ENCODE data around the gene RPUSD2. TPM values are rescaled to one million over a fixed set of nuclear protein-coding genes. Genes with fewer than 3 reads are reported as not detected.

RPUSD2 gene
- total and polyA plus RNA-seq, 2 donors = 10.7 to 15.2 TPM

DNA sequence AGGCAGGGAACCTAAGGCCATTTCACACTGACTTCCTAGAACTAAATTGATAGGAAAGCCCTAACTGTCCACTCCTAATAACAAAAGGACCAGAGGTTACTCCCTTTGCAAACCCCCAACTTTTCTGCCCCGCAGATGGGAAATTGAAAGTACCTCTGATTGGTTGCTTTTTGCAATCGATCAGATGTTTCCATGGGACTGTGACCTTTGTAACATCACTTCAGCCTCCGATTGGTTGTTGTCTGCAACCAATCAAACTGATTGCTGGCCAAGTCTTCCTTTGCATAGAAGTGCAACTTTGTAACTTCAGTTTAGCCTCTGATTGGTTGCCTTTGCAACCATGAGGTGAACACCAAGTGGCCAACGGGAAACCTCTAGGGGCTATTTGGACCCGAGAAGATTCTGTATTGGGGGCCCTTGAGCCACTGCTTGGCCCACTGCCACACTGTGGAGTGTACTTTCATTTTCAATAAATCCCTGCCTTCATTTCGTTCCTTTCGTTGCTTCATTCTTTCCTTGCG lies 13.7 kb downstream of the RPUSD2 start:
- WGBS = 93% methylated on average over 8 of the region's 8 CpGs
- DNase-seq (ENCODE audit: low read depth in 6 of 9, low spot score in 9 of 9) = no peak
- Histone ChIP-seq H3K27me3 (ENCODE audit: control insufficient read depth in 2 of 2, insufficient read depth in 1 of 2, low read length in 1 of 2) (no peaks in the 10 kb centered on the region), H3K36me3 (ENCODE audit: control insufficient read depth in 2 of 2, insufficient read depth in 2 of 2, low read length in 1 of 2) (no peaks in the 10 kb centered on the region), H3K9me3 (ENCODE audit: control insufficient read depth in 2 of 2, insufficient read depth in 1 of 2, low read length in 1 of 2) (no peaks in the 10 kb centered on the region), H3K4me1 (ENCODE audit: control insufficient read depth in 2 of 2, insufficient read depth in 2 of 2, low read length in 2 of 2) (no peaks in the 10 kb centered on the region), H3K27ac (ENCODE audit: low read depth in 1 of 2, low read length in 1 of 2) (no peak overlapping the region), H3K4me3 (ENCODE audit: low read length in 2 of 2) (peak overlapping the region in 1 of 2 donors; percentile 5)

GRCh38 chr15:40584191-40584590 lies 15.1 kb downstream of the RPUSD2 start:
- H3K4me3 ChIP-seq (ENCODE audit: low read length in 2 of 2) = no peak overlapping the region
- H3K27ac ChIP-seq (ENCODE audit: low read depth in 1 of 2, low read length in 1 of 2) = no peak overlapping the region
- DNase-seq (ENCODE audit: low read depth in 6 of 9, low spot score in 9 of 9) = no peak
- no peaks in the 10 kb centered on the region for H3K36me3 ChIP-seq (ENCODE audit: control insufficient read depth in 2 of 2, insufficient read depth in 2 of 2, low read length in 1 of 2)
- WGBS = 73% methylated on average over 2 of the region's 2 CpGs
- H3K9me3 ChIP-seq (ENCODE audit: control insufficient read depth in 2 of 2, insufficient read depth in 1 of 2, low read length in 1 of 2) = no peaks in the 10 kb centered on the region
- no peaks in the 10 kb centered on the region for H3K4me1 ChIP-seq (ENCODE audit: control insufficient read depth in 2 of 2, insufficient read depth in 2 of 2, low read length in 2 of 2)
- no peaks in the 10 kb centered on the region for H3K27me3 ChIP-seq (ENCODE audit: control insufficient read depth in 2 of 2, insufficient read depth in 1 of 2, low read length in 1 of 2)

- Histone ChIP-seq H3K9me3 (ENCODE audit: control insufficient read depth in 2 of 2, insufficient read depth in 1 of 2, low read length in 1 of 2) (no peaks in the 10 kb centered on the region), H3K36me3 (ENCODE audit: control insufficient read depth in 2 of 2, insufficient read depth in 2 of 2, low read length in 1 of 2) (no peaks in the 10 kb centered on the region), H3K4me1 (ENCODE audit: control insufficient read depth in 2 of 2, insufficient read depth in 2 of 2, low read length in 2 of 2) (peaks cover 2 to 7% of the 10 kb centered on the region in 2 donors), H3K4me3 (ENCODE audit: low read length in 2 of 2) (peak overlapping the region in 1 of 2 donors; percentile 46), H3K27me3 (ENCODE audit: control insufficient read depth in 2 of 2, insufficient read depth in 1 of 2, low read length in 1 of 2) (no peaks in the 10 kb centered on the region), H3K27ac (ENCODE audit: low read depth in 1 of 2, low read length in 1 of 2) (no peak overlapping the region)
- no peak for DNase-seq (ENCODE audit: low read depth in 6 of 9, low spot score in 9 of 9)
- 78% methylated on average over 12 of the region's 12 CpGs for WGBS
These were observed 21.6 kb downstream of the RPUSD2 start for GRCh38 chr15:40590667-40591050.

DNA sequence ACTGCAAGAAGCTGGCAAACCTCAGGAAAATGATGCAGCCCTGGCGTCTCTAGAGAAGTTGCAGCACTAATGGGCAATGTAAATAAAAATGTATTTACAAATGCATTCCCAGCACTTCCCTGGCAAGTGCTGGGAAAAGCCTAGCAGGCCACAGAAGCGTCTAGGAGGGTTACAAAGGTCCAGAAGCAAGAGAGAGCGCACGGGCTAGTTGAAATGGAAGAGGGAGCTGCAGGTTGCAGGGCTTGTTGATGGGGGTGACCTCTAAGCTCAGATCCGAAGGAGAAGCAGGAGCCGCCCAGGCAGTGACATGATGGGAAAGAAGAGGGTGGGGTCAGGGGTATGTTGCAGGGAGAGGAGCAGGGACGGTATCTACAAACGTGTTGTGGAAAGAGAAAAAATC lies 22.3 kb downstream of the RPUSD2 start:
- Histone ChIP-seq H3K27ac (ENCODE audit: low read depth in 1 of 2, low read length in 1 of 2) (no peak overlapping the region), H3K27me3 (ENCODE audit: control insufficient read depth in 2 of 2, insufficient read depth in 1 of 2, low read length in 1 of 2) (no peaks in the 10 kb centered on the region), H3K9me3 (ENCODE audit: control insufficient read depth in 2 of 2, insufficient read depth in 1 of 2, low read length in 1 of 2) (no peaks in the 10 kb centered on the region), H3K36me3 (ENCODE audit: control insufficient read depth in 2 of 2, insufficient read depth in 2 of 2, low read length in 1 of 2) (no peaks in the 10 kb centered on the region), H3K4me1 (ENCODE audit: control insufficient read depth in 2 of 2, insufficient read depth in 2 of 2, low read length in 2 of 2) (peaks cover 2 to 7% of the 10 kb centered on the region in 2 donors), H3K4me3 (ENCODE audit: low read length in 2 of 2) (no peak overlapping the region)
- no peak for DNase-seq (ENCODE audit: low read depth in 6 of 9, low spot score in 9 of 9)
- 95% methylated on average over 8 of the region's 8 CpGs for WGBS

GRCh38 chr15:40593165-40593564 lies 24.1 kb downstream of the RPUSD2 start:
- no peaks in the 10 kb centered on the region for H3K36me3 ChIP-seq (ENCODE audit: control insufficient read depth in 2 of 2, insufficient read depth in 2 of 2, low read length in 1 of 2)
- H3K27ac ChIP-seq (ENCODE audit: low read depth in 1 of 2, low read length in 1 of 2) = peak overlapping the region in 1 of 2 donors; percentile 98
- no peaks in the 10 kb centered on the region for H3K27me3 ChIP-seq (ENCODE audit: control insufficient read depth in 2 of 2, insufficient read depth in 1 of 2, low read length in 1 of 2)
- peaks cover 2 to 8% of the 10 kb centered on the region in 2 donors for H3K4me1 ChIP-seq (ENCODE audit: control insufficient read depth in 2 of 2, insufficient read depth in 2 of 2, low read length in 2 of 2)
- 63% methylated on average over 2 of the region's 2 CpGs for WGBS
- peak in 2 of 9 donors; percentile 15 to 37 for DNase-seq (ENCODE audit: low read depth in 6 of 9, low spot score in 9 of 9)
- no peak overlapping the region for H3K4me3 ChIP-seq (ENCODE audit: low read length in 2 of 2)
- no peaks in the 10 kb centered on the region for H3K9me3 ChIP-seq (ENCODE audit: control insufficient read depth in 2 of 2, insufficient read depth in 1 of 2, low read length in 1 of 2)

- Histone ChIP-seq H3K4me1 (ENCODE audit: control insufficient read depth in 2 of 2, insufficient read depth in 2 of 2, low read length in 2 of 2) (peaks cover 2 to 8% of the 10 kb centered on the region in 2 donors), H3K36me3 (ENCODE audit: control insufficient read depth in 2 of 2, insufficient read depth in 2 of 2, low read length in 1 of 2) (no peaks in the 10 kb centered on the region), H3K4me3 (ENCODE audit: low read length in 2 of 2) (peak within 1 kb of the TSS; percentile 65 to 95), H3K27me3 (ENCODE audit: control insufficient read depth in 2 of 2, insufficient read depth in 1 of 2, low read length in 1 of 2) (no peaks in the 10 kb centered on the region), H3K27ac (ENCODE audit: low read depth in 1 of 2, low read length in 1 of 2) (peak within 1 kb of the TSS; percentile 95 to 98), H3K9me3 (ENCODE audit: control insufficient read depth in 2 of 2, insufficient read depth in 1 of 2, low read length in 1 of 2) (no peaks in the 10 kb centered on the region)
- WGBS = 5% methylated on average over 41 of the region's 41 CpGs
- peak; percentile 79 to 98 (median 92) for DNase-seq (ENCODE audit: low read depth in 6 of 9, low spot score in 9 of 9)
These were observed 24.7 kb downstream of the RPUSD2 start, which contains the start of gene KNL1 for GRCh38 chr15:40593588-40594428. Gene KNL1, plus strand, starts transcription at chr15:40594249. Its CDS starts 8,683 bp downstream, at chr15:40602932.

DNA sequence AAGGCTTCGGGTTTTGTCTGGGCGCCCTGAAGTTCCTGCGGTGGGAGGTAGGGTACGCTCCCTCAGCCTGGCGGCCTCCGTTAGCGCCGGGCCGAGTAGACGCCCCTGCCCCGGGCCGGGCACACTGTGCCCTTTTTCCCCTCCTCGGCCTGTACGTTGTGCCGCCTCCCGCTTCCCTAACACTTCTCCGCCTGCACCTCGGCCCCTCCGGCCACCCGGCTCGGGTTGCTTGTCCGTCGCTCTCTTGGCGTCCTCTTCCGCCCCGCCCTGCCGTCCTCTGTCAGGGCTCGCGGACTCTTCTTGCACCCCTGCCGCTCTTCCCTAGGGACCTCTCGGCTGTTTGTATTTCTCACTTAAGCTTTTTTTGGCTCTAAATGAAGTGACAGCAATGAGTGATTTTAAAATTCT lies 25.3 kb downstream of the RPUSD2 start:
- peak overlapping the region; percentile 95 to 98 for H3K27ac ChIP-seq (ENCODE audit: low read depth in 1 of 2, low read length in 1 of 2)
- H3K9me3 ChIP-seq (ENCODE audit: control insufficient read depth in 2 of 2, insufficient read depth in 1 of 2, low read length in 1 of 2) = no peaks in the 10 kb centered on the region
- H3K27me3 ChIP-seq (ENCODE audit: control insufficient read depth in 2 of 2, insufficient read depth in 1 of 2, low read length in 1 of 2) = no peaks in the 10 kb centered on the region
- H3K36me3 ChIP-seq (ENCODE audit: control insufficient read depth in 2 of 2, insufficient read depth in 2 of 2, low read length in 1 of 2) = no peaks in the 10 kb centered on the region
- under 1% methylated on average over 31 of the region's 31 CpGs for WGBS
- H3K4me3 ChIP-seq (ENCODE audit: low read length in 2 of 2) = peak overlapping the region; percentile 65 to 95
- peaks cover 2 to 8% of the 10 kb centered on the region in 2 donors for H3K4me1 ChIP-seq (ENCODE audit: control insufficient read depth in 2 of 2, insufficient read depth in 2 of 2, low read length in 2 of 2)
- no peak for DNase-seq (ENCODE audit: low read depth in 6 of 9, low spot score in 9 of 9)

GRCh38 chr15:40595219-40595618 lies 26.1 kb downstream of the RPUSD2 start:
- Histone ChIP-seq H3K27me3 (ENCODE audit: control insufficient read depth in 2 of 2, insufficient read depth in 1 of 2, low read length in 1 of 2) (no peaks in the 10 kb centered on the region), H3K4me1 (ENCODE audit: control insufficient read depth in 2 of 2, insufficient read depth in 2 of 2, low read length in 2 of 2) (peaks cover 0 to 4% of the 10 kb centered on the region in 2 donors), H3K4me3 (ENCODE audit: low read length in 2 of 2) (peak overlapping the region; percentile 65 to 95), H3K36me3 (ENCODE audit: control insufficient read depth in 2 of 2, insufficient read depth in 2 of 2, low read length in 1 of 2) (no peaks in the 10 kb centered on the region), H3K9me3 (ENCODE audit: control insufficient read depth in 2 of 2, insufficient read depth in 1 of 2, low read length in 1 of 2) (no peaks in the 10 kb centered on the region), H3K27ac (ENCODE audit: low read depth in 1 of 2, low read length in 1 of 2) (no peak overlapping the region)
- DNase-seq (ENCODE audit: low read depth in 6 of 9, low spot score in 9 of 9) = no peak
- WGBS = 61% methylated on average over 5 of the region's 5 CpGs

- Histone ChIP-seq H3K27ac (ENCODE audit: low read depth in 1 of 2, low read length in 1 of 2) (no peak overlapping the region), H3K9me3 (ENCODE audit: control insufficient read depth in 2 of 2, insufficient read depth in 1 of 2, low read length in 1 of 2) (no peaks in the 10 kb centered on the region), H3K4me1 (ENCODE audit: control insufficient read depth in 2 of 2, insufficient read depth in 2 of 2, low read length in 2 of 2) (peaks cover 0 to 4% of the 10 kb centered on the region in 2 donors), H3K27me3 (ENCODE audit: control insufficient read depth in 2 of 2, insufficient read depth in 1 of 2, low read length in 1 of 2) (no peaks in the 10 kb centered on the region), H3K4me3 (ENCODE audit: low read length in 2 of 2) (peak overlapping the region in 1 of 2 donors; percentile 95), H3K36me3 (ENCODE audit: control insufficient read depth in 2 of 2, insufficient read depth in 2 of 2, low read length in 1 of 2) (no peaks in the 10 kb centered on the region)
- WGBS = 98% methylated on average over 5 of the region's 5 CpGs
- no peak for DNase-seq (ENCODE audit: low read depth in 6 of 9, low spot score in 9 of 9)
These were observed 26.7 kb downstream of the RPUSD2 start for GRCh38 chr15:40595773-40596172.

Measured in thymus (tissue), 11 donors.